PC-3 (cell line): ENCODE measurements around the gene CD69. TPM values are rescaled to one million over a fixed set of nuclear protein-coding genes. Genes with fewer than 3 reads are reported as not detected.
A peak's percentile ranks its signal among the peaks of the same experiment; 100 is the strongest.

Experiments
- ATAC-seq: fragments of 200-7000 bp; cut with Tn5 transposase; 2 replicates; pipeline ENCODE4 v1.9.1; 2020; ENCODE audit warnings: mild to moderate bottlenecking, moderate library complexity
- BruUV-seq: library from RNA; stranded (reverse); fragments of 400-500 nt; replicated peaks from 2 replicates; lab custom pipeline; 2021; lab: Mats Ljungman, UMichigan
- CTCF ChIA-PET: fragments of 300-600 bp; sonication (Branson Sonifier 250); formaldehyde crosslinking; loops from one replicate; lab custom pipeline; 2022; ENCODE audit warnings: antibody characterized with exemption; lab: Charles Lee
- POLR2A ChIA-PET: fragments of 300-600 bp; sonication (Branson Sonifier 250); formaldehyde crosslinking; loops from one replicate; lab custom pipeline; 2022; ENCODE audit warnings: antibody characterized with exemption; ENCODE audit not compliant: unreplicated experiment; lab: Charles Lee
- DNase-seq: peaks from one replicate; pipeline ENCODE4 v3.0.0-alpha.2; 2015
- H2AFZ ChIP-seq: fragments of 300-600 bp; sonication (generic); 2 replicates; pipeline ENCODE4 v1.6.0; 2016; ENCODE audit warnings: antibody characterized with exemption, low read length
- H3F3A ChIP-seq: fragments of 300-600 bp; sonication (generic); one replicate; pipeline ENCODE4 v1.6.0; 2017; ENCODE audit warnings: antibody characterized with exemption, low read length, control low read depth, mild to moderate bottlenecking; ENCODE audit not compliant: unreplicated experiment
- H3K27ac ChIP-seq: fragments of 300-600 bp; sonication (generic); 2 replicates; pipeline ENCODE4 v1.5.1; 2016; ENCODE audit warnings: mild to moderate bottlenecking, low read length
- H3K27me3 ChIP-seq: fragments of 300-600 bp; sonication (generic); 2 replicates; pipeline ENCODE4 v1.6.1; 2016; ENCODE audit warnings: low read length, mixed read lengths
- H3K36me3 ChIP-seq: fragments of 300-600 bp; sonication (generic); 2 replicates; pipeline ENCODE4 v1.6.1; 2016; ENCODE audit warnings: low read depth, mixed run types, low read length, mixed read lengths
- H3K4me1 ChIP-seq: fragments of 300-600 bp; sonication (generic); 2 replicates; pipeline ENCODE4 v1.5.1; 2016; ENCODE audit warnings: low read length; ENCODE audit not compliant: insufficient read depth
- H3K4me2 ChIP-seq: fragments of 300-600 bp; sonication (generic); 2 replicates; pipeline ENCODE4 v1.6.0; 2016; ENCODE audit warnings: low read length
- H3K4me3 ChIP-seq: fragments of 300-600 bp; sonication (generic); 2 replicates; pipeline ENCODE4 v1.5.1; 2016; ENCODE audit warnings: mild to moderate bottlenecking, low read length, mixed read lengths
- H3K79me2 ChIP-seq: fragments of 300-600 bp; sonication (generic); 2 replicates; pipeline ENCODE4 v1.6.1; 2017; ENCODE audit warnings: low read length, mixed read lengths
- H3K9ac ChIP-seq: fragments of 300-600 bp; sonication (generic); 2 replicates; pipeline ENCODE4 v1.6.0; 2016; ENCODE audit warnings: mild to moderate bottlenecking, low read length
- H3K9me2 ChIP-seq: fragments of 300-600 bp; sonication (generic); replicated peaks from 2 replicates; pipeline ENCODE4 v1.6.1; 2016; ENCODE audit warnings: mixed run types, low read length, mixed read lengths
- H3K9me3 ChIP-seq: fragments of 300-600 bp; sonication (generic); 2 replicates; pipeline ENCODE4 v1.6.1; 2016; ENCODE audit warnings: low read length, mixed read lengths
- H4K20me1 ChIP-seq: fragments of 300-600 bp; sonication (generic); 2 replicates; pipeline ENCODE4 v1.6.1; 2016; ENCODE audit warnings: low read length, mixed read lengths
- EZH2 ChIP-seq: fragments of 300-600 bp; sonication (generic); IDR thresholded peaks from one replicate; pipeline ENCODE4 v1.6.1; 2017; ENCODE audit warnings: antibody characterized with exemption, mild to moderate bottlenecking, low read length; ENCODE audit not compliant: unreplicated experiment
- EZH2phosphoT487 ChIP-seq: fragments of 300-600 bp; sonication (generic); IDR thresholded peaks from 2 replicates; pipeline ENCODE4 v1.6.1; 2018; ENCODE audit warnings: mild to moderate bottlenecking, antibody characterized with exemption, low read length, borderline replicate concordance
- intact Hi-C: fragments of 100-400 bp; cut with micrococcal nuclease; formaldehyde crosslinking; loops from 2 replicates; pipeline ENCODE4 v1.9.0; 2023
- total RNA-seq: library from RNA; depleted of rRNA; stranded (reverse); fragments of >200 nt; gene quantifications from 2 replicates; pipeline ENCODE4 v1.2.3, GENCODE V29; 2014
- TF ChIP-seq, protein P1 (sequence below): fragments of 300-600 bp; sonication (generic); conservative IDR thresholded peaks from 2 replicates; pipeline ENCODE4 v1.5.1; 2017; ENCODE audit warnings: antibody characterized with exemption, low read depth, mild to moderate bottlenecking, low read length

The CD69 gene
- total RNA-seq, 1 experiment from 2014 or later: not detected

DNA sequence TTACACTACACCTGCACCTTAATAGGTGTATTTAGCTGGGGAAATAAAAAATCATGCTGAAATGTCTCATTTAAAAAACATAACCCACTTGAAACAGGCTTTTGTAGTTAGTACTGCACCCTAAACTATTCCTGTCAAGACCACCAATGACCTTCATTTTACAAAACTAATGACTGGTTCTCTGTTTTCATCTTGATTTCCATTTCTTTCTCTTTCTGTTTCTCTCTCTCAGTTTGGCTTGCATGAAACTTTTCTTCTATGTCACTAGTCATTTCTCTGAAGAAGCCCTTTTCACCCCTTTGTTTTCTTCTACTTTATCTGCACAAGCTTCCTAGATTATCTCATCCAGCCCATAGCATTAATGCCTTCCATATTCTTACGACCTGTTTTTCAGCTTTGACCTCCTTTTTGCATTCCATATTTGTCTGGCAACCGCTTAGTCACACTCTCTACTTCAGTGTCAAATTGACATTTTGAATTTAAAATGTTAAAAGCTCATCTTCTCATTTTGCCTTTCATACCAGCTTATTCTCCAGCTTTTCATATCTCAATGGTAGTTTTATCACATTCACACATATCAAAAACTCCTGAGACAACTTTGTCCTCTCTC, 33.9 kb upstream of the CD69 start:
- Histone ChIP-seq H3K27ac (no peak overlapping the region), H4K20me1 (no peaks in the 10 kb centered on the region), H2AFZ (no peak overlapping the region), H3K9ac (no peak overlapping the region), H3K9me2 (no peaks in the 10 kb centered on the region), H3K9me3 (no peaks in the 10 kb centered on the region), H3K27me3 (no peaks in the 10 kb centered on the region), H3K79me2 (no peaks in the 10 kb centered on the region), H3K4me2 (peak overlapping the region; percentile 54), H3K4me1 (peaks cover 40% of the 10 kb centered on the region), H3K4me3 (no peak overlapping the region), H3K36me3 (no peaks in the 10 kb centered on the region), H3F3A (no peaks in the 10 kb centered on the region)
- TF ChIP-seq EZH2phosphoT487 (no peak), EZH2 (no peak)
- TF ChIP-seq, protein P1, sequence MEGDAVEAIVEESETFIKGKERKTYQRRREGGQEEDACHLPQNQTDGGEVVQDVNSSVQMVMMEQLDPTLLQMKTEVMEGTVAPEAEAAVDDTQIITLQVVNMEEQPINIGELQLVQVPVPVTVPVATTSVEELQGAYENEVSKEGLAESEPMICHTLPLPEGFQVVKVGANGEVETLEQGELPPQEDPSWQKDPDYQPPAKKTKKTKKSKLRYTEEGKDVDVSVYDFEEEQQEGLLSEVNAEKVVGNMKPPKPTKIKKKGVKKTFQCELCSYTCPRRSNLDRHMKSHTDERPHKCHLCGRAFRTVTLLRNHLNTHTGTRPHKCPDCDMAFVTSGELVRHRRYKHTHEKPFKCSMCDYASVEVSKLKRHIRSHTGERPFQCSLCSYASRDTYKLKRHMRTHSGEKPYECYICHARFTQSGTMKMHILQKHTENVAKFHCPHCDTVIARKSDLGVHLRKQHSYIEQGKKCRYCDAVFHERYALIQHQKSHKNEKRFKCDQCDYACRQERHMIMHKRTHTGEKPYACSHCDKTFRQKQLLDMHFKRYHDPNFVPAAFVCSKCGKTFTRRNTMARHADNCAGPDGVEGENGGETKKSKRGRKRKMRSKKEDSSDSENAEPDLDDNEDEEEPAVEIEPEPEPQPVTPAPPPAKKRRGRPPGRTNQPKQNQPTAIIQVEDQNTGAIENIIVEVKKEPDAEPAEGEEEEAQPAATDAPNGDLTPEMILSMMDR: no peak
- ChIA-PET POLR2A (no interaction called here), CTCF (no interaction called here)
- DNase-seq (peak; percentile 36), ATAC-seq (no peak)
- intact Hi-C loops: no loop called here
- no TSS peak for BruUV-seq

DNA sequence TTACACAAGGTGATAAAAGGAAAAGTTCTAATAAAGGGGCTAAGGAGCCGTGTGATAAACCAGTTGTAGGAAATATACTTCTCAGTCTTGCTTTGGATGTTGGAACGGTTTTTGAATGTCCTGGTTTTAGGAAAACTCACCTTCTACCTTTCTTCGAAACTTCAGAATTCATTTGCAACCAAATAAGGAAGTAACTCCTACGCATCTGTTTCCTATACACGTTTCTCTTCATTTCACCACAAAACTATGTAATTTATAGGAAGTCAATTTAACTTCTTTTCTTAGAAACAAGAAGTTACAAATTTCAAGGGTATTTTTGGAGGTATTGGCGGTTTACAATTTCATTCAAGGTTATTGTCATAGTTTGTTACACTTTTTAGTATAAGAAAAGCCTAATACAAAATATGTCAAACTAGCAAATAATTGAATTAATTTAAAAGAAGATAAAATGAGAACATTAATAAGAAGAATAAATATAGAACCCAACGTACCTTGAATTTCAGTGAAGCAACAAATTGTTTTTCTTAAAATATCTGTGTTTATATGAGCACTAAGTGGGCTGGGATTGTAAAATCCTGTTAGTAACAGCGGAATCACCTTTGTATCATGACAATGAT, 33.2 kb upstream of the CD69 start:
- ChIA-PET POLR2A (no interaction called here), CTCF (no interaction called here)
- DNase-seq: no peak
- no peak overlapping the region for H3K4me3 ChIP-seq
- no peaks in the 10 kb centered on the region for H4K20me1 ChIP-seq
- H3K9me2 ChIP-seq: no peaks in the 10 kb centered on the region
- H3K4me2 ChIP-seq: peak overlapping the region; percentile 75
- H3F3A ChIP-seq: no peaks in the 10 kb centered on the region
- ATAC-seq: no peak
- H3K9me3 ChIP-seq: no peaks in the 10 kb centered on the region
- H3K27ac ChIP-seq: peak overlapping the region; percentile 74; the same call in 1 of the 2 replicates
- H3K27me3 ChIP-seq: no peaks in the 10 kb centered on the region
- H3K4me1 ChIP-seq: peaks cover 40% of the 10 kb centered on the region
- H3K79me2 ChIP-seq: no peaks in the 10 kb centered on the region
- no peak overlapping the region for H2AFZ ChIP-seq
- no peaks in the 10 kb centered on the region for H3K36me3 ChIP-seq
- intact Hi-C loops: loop anchor here (2.0 kb wide), 1 partner anchor 19 kb away; no protein-coding TSS in a partner anchor
- BruUV-seq: no TSS peak
- H3K9ac ChIP-seq: no peak overlapping the region
- TF ChIP-seq EZH2phosphoT487 (no peak), EZH2 (no peak)
- TF ChIP-seq, protein P1: no peak
